AG08396 (cell line): Measurements from ENCODE around the gene ENTPD5.
A peak's percentile ranks its signal among the peaks of the same experiment; 100 is the strongest.
"Not testable (repeated sequence)": the region's sequence is repeated elsewhere in the genome, so short reads cannot be mapped to it uniquely, and the experiment has no call there.

Source experiments
- DNase-seq: peaks from one replicate; pipeline ENCODE4 v3.0.0; 2012; ENCODE audit warnings: low spot score, mixed read lengths

The ENTPD5 gene

GRCh38 chr14:74005664-74006063 is 13.4 kb downstream of the ENTPD5 start:
- DNase-seq = not testable (repeated sequence)

GRCh38 chr14:73998726-73999125 is 20.4 kb downstream of the ENTPD5 start:
- no peak for DNase-seq

- DNase-seq = no peak
Measured at GRCh38 chr14:73997944-73998447, 21.1 kb downstream of the ENTPD5 start.

- no peak for DNase-seq
Measured at GRCh38 chr14:73997108-73997943, 21.8 kb downstream of the ENTPD5 start.

- DNase-seq = no peak
Measured at GRCh38 chr14:73996731-73997107, 22.4 kb downstream of the ENTPD5 start.

GRCh38 chr14:73995977-73996378 is 23.1 kb downstream of the ENTPD5 start:
- no peak for DNase-seq

- DNase-seq = not testable (repeated sequence)
Measured at GRCh38 chr14:73994926-73995325, 24.2 kb downstream of the ENTPD5 start.

- no peak for DNase-seq
Measured at GRCh38 chr14:73991092-73991491, 28.0 kb downstream of the ENTPD5 start.

- not testable (repeated sequence) for DNase-seq
Measured at GRCh38 chr14:73988656-73989055, 30.4 kb downstream of the ENTPD5 start.

- no peak for DNase-seq
Measured at GRCh38 chr14:73988065-73988464, 31.0 kb downstream of the ENTPD5 start.

GRCh38 chr14:73977896-73978295 is 41.2 kb downstream of the ENTPD5 start:
- no peak for DNase-seq

GRCh38 chr14:73976125-73976524 is 43.0 kb downstream of the ENTPD5 start:
- DNase-seq = no peak

GRCh38 chr14:73973497-73973896 is 45.6 kb downstream of the ENTPD5 start:
- no peak for DNase-seq

- no peak for DNase-seq
Measured at GRCh38 chr14:73968885-73969284, 50.2 kb downstream of the ENTPD5 start.

- no peak for DNase-seq
Measured at GRCh38 chr14:73965216-73965615, 53.9 kb downstream of the ENTPD5 start.

GRCh38 chr14:73961192-73961591 is 57.9 kb downstream of the ENTPD5 start:
- no peak for DNase-seq

- no peak for DNase-seq
Measured at GRCh38 chr14:73958591-73958990, 60.5 kb downstream of the ENTPD5 start.

GRCh38 chr14:73955674-73956073 is 63.4 kb downstream of the ENTPD5 start:
- no peak for DNase-seq

- no peak for DNase-seq
Measured at GRCh38 chr14:73953731-73954130, 65.4 kb downstream of the ENTPD5 start.

GRCh38 chr14:73949752-73950734 is 69.0 kb downstream of the ENTPD5 start, which contains the start of the genes COQ6 and FAM161B:
COQ6 (plus strand) TSS chr14:73950302; CDS start chr14:73950333, 31 bp downstream.
FAM161B (minus strand) TSS chr14:73950094; CDS start chr14:73950026, 68 bp downstream.
- DNase-seq = peak; percentile 93

- no peak for DNase-seq
Measured at GRCh38 chr14:73945159-73945670, 73.9 kb downstream of the ENTPD5 start.
